ENCODE results near the gene SMAD9. TPM values are rescaled to one million over a fixed set of nuclear protein-coding genes. Genes with fewer than 3 reads are reported as not detected.

Gene SMAD9
- total and polyA plus RNA-seq, 9 of the 15 experiments (the other 6 are each of a cell fraction or from before 2014, with no cell fraction given), result 0.02 to 0.08 (median 0.03) TPM; not detected in 4

GRCh38 chr13:36859259-36859658 is 60.8 kb downstream of the SMAD9 start:
- no peaks in the 10 kb centered on the region for H3K9me3 ChIP-seq (replicated peaks; ENCODE audit: control insufficient read depth, insufficient read depth, low read depth, low read length)
- intact Hi-C loops (cut with micrococcal nuclease) (loop anchor here (2.0 to 5.0 kb wide), 2 partner anchors 123 to 210 kb away; no protein-coding TSS in a partner anchor), in situ Hi-C loops (cut with MboI) (loop anchor here (10.0 kb wide), 1 partner anchor 126 kb away; no protein-coding TSS in a partner anchor)
- ATAC-seq (no peak), FAIRE-seq (no peak), DNase-seq (ENCODE audit: extremely low read depth in 1 of 4, low spot score in 3 of 4) (no peak)
- 17% methylated on average over 4 of the region's 4 CpGs for WGBS (ENCODE audit: insufficient coverage, low coverage, missing lambda C conversion rate)
- ChIA-PET CTCF (ENCODE audit: low intra/inter-chr PET ratio) (no interaction called here), POLR2A (no interaction called here)
- H3K27me3 ChIP-seq (ENCODE audit: control insufficient read depth in 2 of 2, insufficient read depth in 2 of 2, low read length in 2 of 2), result no peaks in the 10 kb centered on the region; a peak in 1 of 5 replicates
- H3K36me3 ChIP-seq (ENCODE audit: control insufficient read depth, insufficient read depth, low read length), result no peaks in the 10 kb centered on the region
- no TSS peak for BruUV-seq (replicated peaks)
- H3K4me3 ChIP-seq, result no peak overlapping the region
- 0 out of 5 replicates have a peak, but pooled peaks cover 0 to 6% of the 10 kb centered on the region in 2 experiments for H3K4me1 ChIP-seq (replicated peaks in 1 of 2; ENCODE audit: control insufficient read depth in 2 of 2, insufficient read depth in 2 of 2, low read length in 2 of 2)
- no peaks in the 10 kb centered on the region for H3K9me1 ChIP-seq (ENCODE audit: control insufficient read depth, insufficient read depth, low read length)
- no peak overlapping the region for H2AFZ ChIP-seq (ENCODE audit: low read depth, low read length)
- H4K20me1 ChIP-seq (replicated peaks; ENCODE audit: control insufficient read depth, insufficient read depth, low read length), result no peaks in the 10 kb centered on the region
- H3K79me2 ChIP-seq (ENCODE audit: control insufficient read depth, insufficient read depth, low read length), result no peaks in the 10 kb centered on the region
- no peak overlapping the region for H3K9ac ChIP-seq (ENCODE audit: insufficient read depth in 1 of 2, low read depth in 2 of 2, low read length in 2 of 2)
- H3K27ac ChIP-seq (ENCODE audit: extremely low read depth, low read depth, low read length), result no peak overlapping the region
- TF ChIP-seq TARDBP (IDR thresholded peaks at IDR 0.05) (no peak), ZNF124 (CRISPR knock-in tag; IDR thresholded peaks at IDR 0.05) (no peak), HINFP (tag; conservative IDR thresholded peaks at IDR 0.05; ENCODE audit: low read depth) (no peak), ZFP30 (CRISPR knock-in tag; IDR thresholded peaks at IDR 0.05; ENCODE audit: borderline replicate concordance) (no peak), TFE3 (CRISPR knock-in tag; IDR thresholded peaks at IDR 0.05) (no peak), TRIM28 (IDR thresholded peaks at IDR 0.05) (no peak), TCF7 (IDR thresholded peaks at IDR 0.05; ENCODE audit: borderline replicate concordance) (no peak), TRIM24 (IDR thresholded peaks at IDR 0.05) (peak in 1 of 2 experiments; percentile 54; a peak in 1 of 4 replicates), ZNF785 (CRISPR knock-in tag; IDR thresholded peaks at IDR 0.05) (no peak), MYNN (IDR thresholded peaks at IDR 0.05) (no peak), MYNN (CRISPR knock-in tag; IDR thresholded peaks at IDR 0.05) (no peak), CEBPG (CRISPR knock-in tag; IDR thresholded peaks at IDR 0.05) (peak; percentile 61), CEBPG (tag; conservative IDR thresholded peaks at IDR 0.05 in 1 of 2, IDR thresholded peaks at IDR 0.05 in 1 of 2) (peak in 1 of 2 experiments; percentile 57; a peak in 2 of 4 replicates), ATF1 (CRISPR knock-in tag; IDR thresholded peaks at IDR 0.05) (no peak), ATF1 (tag; IDR thresholded peaks at IDR 0.05) (no peak), CBFA2T2 (conservative IDR thresholded peaks at IDR 0.05) (no peak), FOXJ3 (CRISPR knock-in tag; IDR thresholded peaks at IDR 0.05) (no peak), RFX5 (IDR thresholded peaks at IDR 0.05; ENCODE audit: low read depth, low read length) (no peak), CTBP1 (IDR thresholded peaks at IDR 0.05; ENCODE audit: borderline replicate concordance) (no peak), ADNP (tag; IDR thresholded peaks at IDR 0.05) (no peak)
- no peak overlapping the region for H3K4me2 ChIP-seq (ENCODE audit: insufficient read depth, low read length)

Data from K562 (cell line).